ENCODE results near the gene EFNB3. TPM values are rescaled to one million over a fixed set of nuclear protein-coding genes. Genes with fewer than 3 reads are reported as not detected.

The EFNB3 gene
- total RNA-seq, 1 experiment from 2014 or later: 0.07 TPM

GRCh38 chr17:7701681-7702080 lies 3.3 kb upstream of the EFNB3 start (continued):
- TF ChIP-seq REST (IDR thresholded peaks at IDR 0.05; ENCODE audit: low read depth) (no peak), TCF7L2 (IDR thresholded peaks at IDR 0.05; ENCODE audit: borderline replicate concordance, extremely low read depth, insufficient read depth, insufficient read length) (no peak), POLR2A (IDR thresholded peaks at IDR 0.05; ENCODE audit: borderline replicate concordance, extremely low read depth, insufficient read depth, insufficient read length) (no peak), CTCF (IDR thresholded peaks at IDR 0.05 in 2 of 3, conservative IDR thresholded peaks at IDR 0.05 in 1 of 3; ENCODE audit: borderline replicate concordance in 1 of 3, insufficient read depth in 1 of 3, low read depth in 2 of 3, low read length in 2 of 3) (no peak)
- TF ChIP-seq, protein P1, sequence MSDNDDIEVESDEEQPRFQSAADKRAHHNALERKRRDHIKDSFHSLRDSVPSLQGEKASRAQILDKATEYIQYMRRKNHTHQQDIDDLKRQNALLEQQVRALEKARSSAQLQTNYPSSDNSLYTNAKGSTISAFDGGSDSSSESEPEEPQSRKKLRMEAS (IDR thresholded peaks at IDR 0.05): no peak

GRCh38 chr17:7702776-7703175 lies 2.2 kb upstream of the EFNB3 start:
- H3K36me3 ChIP-seq (ENCODE audit: control insufficient read depth in 1 of 2, insufficient read depth in 2 of 2, low read length in 2 of 2): peaks cover 3 to 5% of the 10 kb centered on the region in 2 experiments; a peak in 1 of 4 replicates
- H3K27ac ChIP-seq (ENCODE audit: low read depth, low read length): no peak overlapping the region
- no peaks in the 10 kb centered on the region for H3K9me2 ChIP-seq (ENCODE audit: insufficient read depth)
- BruUV-seq (replicated peaks): TSS peak; percentile 60
- no peak overlapping the region for H3K4me2 ChIP-seq (ENCODE audit: low read length)
- intact Hi-C loops (cut with micrococcal nuclease): no loop called here
- H2AFZ ChIP-seq (ENCODE audit: low read depth, low read length, poor library complexity, severe bottlenecking): no peak overlapping the region
- H4K20me1 ChIP-seq (ENCODE audit: insufficient read depth): no peaks in the 10 kb centered on the region
- H3K27me3 ChIP-seq (ENCODE audit: insufficient read depth, low read length): no peaks in the 10 kb centered on the region
- H3K79me2 ChIP-seq (ENCODE audit: insufficient read depth, low read length): no peaks in the 10 kb centered on the region
- TF ChIP-seq EGR1 (IDR thresholded peaks at IDR 0.05; ENCODE audit: low read depth) (no peak), ZNF274 (IDR thresholded peaks at IDR 0.05; ENCODE audit: low read depth, low read length) (no peak), RAD21 (IDR thresholded peaks at IDR 0.05; ENCODE audit: low read depth) (no peak), CTCF (IDR thresholded peaks at IDR 0.05 in 2 of 3, conservative IDR thresholded peaks at IDR 0.05 in 1 of 3; ENCODE audit: borderline replicate concordance in 1 of 3, insufficient read depth in 1 of 3, low read depth in 2 of 3, low read length in 2 of 3) (no peak), EZH2 (IDR thresholded peaks at IDR 0.05) (no peak), ZFX (IDR thresholded peaks at IDR 0.05) (no peak)
- H3K4me3 ChIP-seq (replicated peaks in 1 of 2; ENCODE audit: low read depth in 1 of 2, low read length in 2 of 2): no peak overlapping the region
- ChIA-PET RAD21 (ENCODE audit: low non-redundant PET in 1 of 2, low total read pairs in 2 of 2, uncharacterized antibody in 2 of 2, unreplicated experiment in 2 of 2) (no interaction called here), POLR2A (no interaction called here), CTCF (interaction anchor here (0.6 kb wide), 1 partner anchor 391 kb away, joined by 3 read pairs; no protein-coding TSS in a partner anchor)
- DNase-seq (ENCODE audit: low read depth, low spot score): no peak
- no peak overlapping the region for H3K9ac ChIP-seq (ENCODE audit: low read length)
- peaks cover 0 to 10% of the 10 kb centered on the region in 2 experiments; a peak in 1 of 4 replicates for H3K4me1 ChIP-seq (ENCODE audit: control insufficient read depth in 1 of 2, insufficient read depth in 2 of 2, low read length in 2 of 2)
- no peak for ATAC-seq
- no peaks in the 10 kb centered on the region for H3K9me3 ChIP-seq (ENCODE audit: control insufficient read depth in 1 of 2, insufficient read depth in 1 of 2, low read depth in 1 of 2, low read length in 2 of 2)

All from HCT116 (cell line).